Mesothelial cell of epicardium (in vitro differentiated cells): Measurements from ENCODE around the gene DNM3. TPM values are rescaled to one million over a fixed set of nuclear protein-coding genes. Genes with fewer than 3 reads are reported as not detected.

Experiments
- DNase-seq, 2 experiments: peaks; one replicate each; pipeline ENCODE4 v3.0.0; 2021; ENCODE audit warnings: low spot score in 2 of 2; ENCODE audit not compliant: unreplicated experiment in 2 of 2
- H3K27ac Mint-ChIP-seq: 2 replicates; pipeline ENCODE4 v1.8.0; 2021; ENCODE audit warnings: mixed read lengths
- H3K27me3 Mint-ChIP-seq: 2 replicates; pipeline ENCODE4 v1.8.0; 2021; ENCODE audit warnings: low read depth, mixed read lengths
- H3K36me3 Mint-ChIP-seq: 2 replicates; pipeline ENCODE4 v1.8.0; 2021; ENCODE audit warnings: mixed read lengths
- H3K4me1 Mint-ChIP-seq: 2 replicates; pipeline ENCODE4 v1.8.0; 2021; ENCODE audit warnings: mixed read lengths
- H3K4me3 Mint-ChIP-seq: 2 replicates; pipeline ENCODE4 v1.8.0; 2021; ENCODE audit warnings: mild to moderate bottlenecking, moderate library complexity, mixed read lengths
- H3K9me3 Mint-ChIP-seq: 2 replicates; pipeline ENCODE4 v1.8.0; 2021; ENCODE audit warnings: mixed read lengths
- total RNA-seq: library from RNA; stranded (reverse); gene quantifications from 3 replicates; pipeline ENCODE4 v1.2.1, GENCODE V29; 2021
- TF ChIP-seq, protein P1 (sequence below): fragments of 200-600 bp; sonication (generic); IDR thresholded peaks from one replicate; pipeline ENCODE4 v1.5.0; 2021; ENCODE audit warnings: antibody characterized with exemption; ENCODE audit not compliant: unreplicated experiment

The DNM3 gene
- total RNA-seq, 1 donor from 2014 or later = 5.0 TPM

DNA sequence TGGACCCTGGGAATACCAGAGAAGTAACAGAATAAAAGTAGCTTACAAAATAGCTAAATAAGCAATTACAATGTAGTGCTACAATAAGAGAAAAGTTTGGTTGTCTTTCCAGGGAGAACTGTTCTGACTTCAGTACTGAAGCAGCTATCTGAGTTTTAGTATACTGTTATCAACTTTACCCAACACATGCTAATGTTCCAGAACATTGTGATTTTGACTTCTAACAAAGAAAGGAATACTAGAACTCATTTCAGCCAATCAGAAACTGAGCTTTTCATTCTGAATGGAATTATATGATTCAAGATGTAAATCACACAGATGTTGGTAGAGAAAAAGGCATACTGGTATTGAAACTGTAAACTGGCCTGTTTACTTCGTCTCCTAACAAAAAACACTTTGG, 579.1 kb downstream of the DNM3 start, which contains the start of gene C1orf105:
Gene C1orf105 (plus strand): TSS at position 301 of the 400 bp plus-strand sequence. CDS start 201 bp downstream, outside the sequence.
- peak within 1 kb of the TSS; percentile 41 for H3K27ac Mint-ChIP-seq
- H3K27me3 Mint-ChIP-seq = no peaks in the 10 kb centered on the region
- peaks cover 26% of the 10 kb centered on the region for H3K4me1 Mint-ChIP-seq
- TF ChIP-seq, protein P1, sequence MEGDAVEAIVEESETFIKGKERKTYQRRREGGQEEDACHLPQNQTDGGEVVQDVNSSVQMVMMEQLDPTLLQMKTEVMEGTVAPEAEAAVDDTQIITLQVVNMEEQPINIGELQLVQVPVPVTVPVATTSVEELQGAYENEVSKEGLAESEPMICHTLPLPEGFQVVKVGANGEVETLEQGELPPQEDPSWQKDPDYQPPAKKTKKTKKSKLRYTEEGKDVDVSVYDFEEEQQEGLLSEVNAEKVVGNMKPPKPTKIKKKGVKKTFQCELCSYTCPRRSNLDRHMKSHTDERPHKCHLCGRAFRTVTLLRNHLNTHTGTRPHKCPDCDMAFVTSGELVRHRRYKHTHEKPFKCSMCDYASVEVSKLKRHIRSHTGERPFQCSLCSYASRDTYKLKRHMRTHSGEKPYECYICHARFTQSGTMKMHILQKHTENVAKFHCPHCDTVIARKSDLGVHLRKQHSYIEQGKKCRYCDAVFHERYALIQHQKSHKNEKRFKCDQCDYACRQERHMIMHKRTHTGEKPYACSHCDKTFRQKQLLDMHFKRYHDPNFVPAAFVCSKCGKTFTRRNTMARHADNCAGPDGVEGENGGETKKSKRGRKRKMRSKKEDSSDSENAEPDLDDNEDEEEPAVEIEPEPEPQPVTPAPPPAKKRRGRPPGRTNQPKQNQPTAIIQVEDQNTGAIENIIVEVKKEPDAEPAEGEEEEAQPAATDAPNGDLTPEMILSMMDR = no peak
- no peak for DNase-seq
- H3K9me3 Mint-ChIP-seq = no peaks in the 10 kb centered on the region
- H3K36me3 Mint-ChIP-seq = no peaks in the 10 kb centered on the region
- H3K4me3 Mint-ChIP-seq = no peak within 1 kb of the TSS

DNA sequence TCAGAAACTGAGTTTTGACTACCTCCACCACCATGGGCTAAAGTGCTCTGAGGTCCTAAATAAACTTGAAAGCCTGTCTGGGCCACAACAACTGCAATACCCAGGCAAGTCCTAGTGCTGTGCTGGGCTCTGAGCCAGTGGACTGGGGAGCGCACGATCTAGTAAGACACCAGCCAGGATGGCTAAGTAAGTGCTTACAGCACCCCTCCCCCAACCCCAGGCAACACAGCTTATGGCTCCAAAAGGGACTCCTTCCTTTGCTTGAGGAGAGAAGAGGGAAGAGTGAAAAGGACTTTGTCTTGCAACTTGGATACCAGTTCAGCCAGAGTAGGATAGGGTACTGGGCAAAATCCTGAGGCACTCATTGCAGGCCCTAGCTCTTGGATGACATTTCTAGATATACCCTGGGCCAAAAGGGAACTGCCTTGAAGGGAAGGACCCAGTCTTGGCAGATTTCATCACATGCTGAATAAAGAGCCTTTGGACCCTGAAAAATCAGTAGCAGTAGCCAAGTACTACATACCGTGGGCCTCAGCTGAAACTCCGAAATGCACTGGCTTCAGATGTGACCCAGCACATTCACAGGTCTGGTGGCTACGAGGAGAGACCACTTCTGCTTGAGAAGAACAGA, 580.8 kb downstream of the DNM3 start:
- no peak overlapping the region for H3K4me3 Mint-ChIP-seq
- no peaks in the 10 kb centered on the region for H3K36me3 Mint-ChIP-seq
- no peaks in the 10 kb centered on the region for H3K9me3 Mint-ChIP-seq
- H3K27ac Mint-ChIP-seq = no peak overlapping the region
- TF ChIP-seq, protein P1 = no peak
- no peak for DNase-seq
- H3K4me1 Mint-ChIP-seq = peaks cover 14% of the 10 kb centered on the region
- no peaks in the 10 kb centered on the region for H3K27me3 Mint-ChIP-seq

DNA sequence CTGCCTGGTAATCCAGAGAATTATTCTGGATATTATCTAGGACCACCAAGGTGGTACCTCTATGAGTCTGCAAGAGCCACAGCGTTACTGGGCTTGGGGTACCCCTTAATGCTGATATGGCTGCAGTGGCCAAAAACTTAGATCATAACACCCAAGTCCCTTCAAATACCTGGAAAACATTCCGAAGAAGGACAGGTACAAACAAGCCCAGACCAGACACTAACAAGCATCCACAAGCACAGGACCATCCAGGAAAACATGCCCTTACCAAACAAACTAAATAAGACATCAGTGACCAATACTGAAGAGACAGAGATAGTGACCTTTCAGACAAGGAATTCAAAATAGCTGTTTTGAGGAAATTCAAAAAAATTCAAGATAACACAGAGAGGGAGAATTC, 582.0 kb downstream of the DNM3 start:
- TF ChIP-seq, protein P1 = no peak

DNA sequence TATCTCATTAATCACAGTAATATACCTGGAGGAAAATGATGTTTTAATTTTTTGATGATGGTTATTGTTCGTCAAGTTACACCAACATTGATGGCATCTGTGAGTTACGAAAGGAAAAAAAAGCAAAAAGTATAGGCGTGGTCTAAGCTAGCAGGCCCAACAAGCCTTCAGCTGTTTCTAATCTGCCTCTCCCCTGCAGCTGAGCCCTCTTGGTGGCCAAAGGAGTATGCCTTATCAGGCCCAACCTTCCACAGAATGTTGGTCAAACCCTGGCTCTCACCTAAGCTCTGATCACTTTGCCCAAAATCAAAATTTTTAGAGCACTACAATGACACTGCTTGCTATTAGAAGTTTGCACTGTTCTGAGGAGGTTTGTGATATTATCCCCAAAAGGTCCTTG, 584.0 kb downstream of the DNM3 start:
- DNase-seq = no peak
- Mint-ChIP-seq H3K27ac (no peak overlapping the region), H3K4me1 (peaks cover 16% of the 10 kb centered on the region), H3K27me3 (no peaks in the 10 kb centered on the region), H3K36me3 (no peaks in the 10 kb centered on the region), H3K4me3 (no peak overlapping the region), H3K9me3 (no peaks in the 10 kb centered on the region)
- TF ChIP-seq, protein P1 = no peak

More for the DNA sequence above, 582.0 kb downstream of the DNM3 start:
- Mint-ChIP-seq H3K27me3 (no peaks in the 10 kb centered on the region), H3K4me1 (peaks cover 10% of the 10 kb centered on the region), H3K36me3 (no peaks in the 10 kb centered on the region), H3K9me3 (no peaks in the 10 kb centered on the region), H3K27ac (no peak overlapping the region), H3K4me3 (no peak overlapping the region)
- no peak for DNase-seq

DNA sequence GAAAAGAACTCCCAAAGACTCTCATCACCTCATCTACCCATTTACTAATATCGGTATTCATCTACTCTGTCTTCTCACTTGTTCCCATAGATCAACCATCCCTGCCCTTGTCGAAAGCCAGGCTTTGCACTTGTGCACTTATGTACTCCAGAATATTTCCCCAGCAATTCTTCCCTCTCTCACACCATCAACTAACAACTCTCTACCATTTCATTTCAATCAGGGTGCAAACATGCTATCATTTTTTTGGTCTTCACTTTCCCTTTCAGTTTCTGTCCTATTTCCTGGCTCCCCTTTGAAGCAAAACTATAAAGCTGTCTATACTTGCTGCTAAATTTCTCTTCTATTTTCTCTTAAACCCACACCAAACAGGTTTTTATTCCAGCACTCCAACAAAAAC, 585.9 kb downstream of the DNM3 start:
- no peak overlapping the region for H3K4me3 Mint-ChIP-seq
- no peak for DNase-seq
- no peaks in the 10 kb centered on the region for H3K27me3 Mint-ChIP-seq
- no peaks in the 10 kb centered on the region for H3K9me3 Mint-ChIP-seq
- H3K36me3 Mint-ChIP-seq = no peaks in the 10 kb centered on the region
- TF ChIP-seq, protein P1 = no peak
- no peak overlapping the region for H3K27ac Mint-ChIP-seq
- H3K4me1 Mint-ChIP-seq = peaks cover 14% of the 10 kb centered on the region
